Thyroid gland (tissue), 4 donors: Measurements from ENCODE around the gene LIN7B. TPM values are rescaled to one million over a fixed set of nuclear protein-coding genes. Genes with fewer than 3 reads are reported as not detected.
A peak's percentile ranks its signal among the peaks of the same experiment; 100 is the strongest.
"Not testable (repeated sequence)": the region's sequence is repeated elsewhere in the genome, so short reads cannot be mapped to it uniquely, and the experiment has no call there.

ENCODE experiments used
- DNase-seq, 2 donors: peaks; one replicate each; pipeline ENCODE4 v3.0.0-alpha.2; 2019
- H3K27ac ChIP-seq, 3 donors: fragments of 200-600 bp; sonication (generic); 1 replicate in 2 of 3; 2 replicates in 1 of 3; pipeline ENCODE4 v1.5.1; 2016 to 2019; ENCODE audit warnings: mild to moderate bottlenecking in 1 of 3, moderate library complexity in 1 of 3
- H3K27me3 ChIP-seq: fragments of 200-600 bp; sonication (generic); one replicate; pipeline ENCODE4 v1.5.1; 2019
- H3K36me3 ChIP-seq, 2 donors: fragments of 200-600 bp; sonication (generic); one replicate each; pipeline ENCODE4 v1.5.1; 2016 to 2019
- H3K4me1 ChIP-seq, 2 donors: fragments of 200-600 bp; sonication (generic); one replicate each; pipeline ENCODE4 v1.5.1; 2017 to 2019
- H3K4me3 ChIP-seq, 3 donors: fragments of 200-600 bp; sonication (generic); replicated peaks in 1 of 3; 1 replicate in 2 of 3; 2 replicates in 1 of 3; pipeline ENCODE4 v1.5.1; 2016; ENCODE audit warnings: mild to moderate bottlenecking in 1 of 3
- H3K9me3 ChIP-seq: fragments of 200-600 bp; sonication (generic); one replicate; pipeline ENCODE4 v1.5.1; 2017
- CTCF ChIP-seq, 6 experiments: fragments of 200-600 bp in 3 of 6; fragments of 450-650 bp in 3 of 6; sonication (generic) in 3 of 6; IDR thresholded peaks; one replicate each; pipeline ENCODE4 v1.5.1; 2016 to 2019; ENCODE audit warnings: antibody characterized with exemption in 6 of 6, mild to moderate bottlenecking in 2 of 6, inconsistent platforms in 1 of 6, moderate library complexity in 1 of 6
- POLR2A ChIP-seq, 2 donors: fragments of 450-650 bp; IDR thresholded peaks; one replicate each; pipeline ENCODE4 v1.6.1; 2017; ENCODE audit warnings: antibody characterized with exemption in 2 of 2, mild to moderate bottlenecking in 2 of 2, moderate library complexity in 1 of 2
- WGBS, 2 donors: methylation state at CpG; one replicate each; pipeline ENCODE4 v1.1.5; 2017; 5-methylcytosine and 5-hydroxymethylcytosine counted together
- intact Hi-C: fragments of 100-400 bp; cut with DNase I; formaldehyde crosslinking; loops from one replicate; pipeline ENCODE4 v1.15.1; 2023
- total RNA-seq, 4 donors: library from RNA; depleted of rRNA; stranded (reverse); fragments of >200 nt; gene quantifications; one replicate each; pipeline ENCODE4 v1.2.3, GENCODE V29; 2016

LIN7B gene
- total RNA-seq, 4 donors from 2014 or later: 10.5 to 17.7 (median 13.8) TPM

GRCh38 chr19:49136771-49137171, 22.6 kb downstream of the LIN7B start:
- Histone ChIP-seq H3K9me3 (no peaks in the 10 kb centered on the region), H3K27me3 (no peaks in the 10 kb centered on the region), H3K36me3 (no peaks in the 10 kb centered on the region), H3K27ac (no peak overlapping the region), H3K4me1 (peaks cover 7 to 15% of the 10 kb centered on the region in 2 donors), H3K4me3 (no peak overlapping the region)
- DNase-seq: no peak
- 74 to 77% methylated on average over 10 of the region's 10 CpGs for WGBS, 2 donors
- no peak for TF ChIP-seq POLR2A (IDR thresholded peaks at IDR 0.05)
- no peak for TF ChIP-seq CTCF (IDR thresholded peaks at IDR 0.05)
- intact Hi-C loops: no loop called here

GRCh38 chr19:49140951-49141350, 26.8 kb downstream of the LIN7B start:
- intact Hi-C loops: no loop called here

GRCh38 chr19:49141352-49141751, 27.2 kb downstream of the LIN7B start:
- TF ChIP-seq POLR2A (IDR thresholded peaks at IDR 0.05) (no peak), CTCF (IDR thresholded peaks at IDR 0.05) (no peak)
- Histone ChIP-seq H3K9me3 (no peaks in the 10 kb centered on the region), H3K27me3 (no peaks in the 10 kb centered on the region), H3K4me1 (peaks cover 5 to 22% of the 10 kb centered on the region in 2 donors), H3K4me3 (no peak overlapping the region), H3K27ac (no peak overlapping the region), H3K36me3 (no peaks in the 10 kb centered on the region)
- intact Hi-C loops: no loop called here
- no peak for DNase-seq
- WGBS, 2 donors: 78 to 85% methylated on average over 6 of the region's 6 CpGs

More at GRCh38 chr19:49140951-49141350, 26.8 kb downstream of the LIN7B start:
- Histone ChIP-seq H3K4me3 (no peak overlapping the region), H3K27ac (no peak overlapping the region), H3K36me3 (no peaks in the 10 kb centered on the region), H3K4me1 (peaks cover 1 to 18% of the 10 kb centered on the region in 2 donors), H3K27me3 (no peaks in the 10 kb centered on the region), H3K9me3 (no peaks in the 10 kb centered on the region)
- TF ChIP-seq CTCF (IDR thresholded peaks at IDR 0.05) (no peak), POLR2A (IDR thresholded peaks at IDR 0.05) (no peak)
- DNase-seq: no peak
- 77 to 92% methylated on average over 7 of the region's 7 CpGs for WGBS, 2 donors

GRCh38 chr19:49142866-49143335, 28.7 kb downstream of the LIN7B start:
- H3K4me1 ChIP-seq: peaks cover 6 to 26% of the 10 kb centered on the region in 2 donors
- peak overlapping the region in 1 of 3 donors; percentile 31 for H3K4me3 ChIP-seq
- intact Hi-C loops: no loop called here
- H3K9me3 ChIP-seq: no peaks in the 10 kb centered on the region
- H3K36me3 ChIP-seq: no peaks in the 10 kb centered on the region
- peak; percentile 92 to 93 for DNase-seq
- 4% methylated on average over 14 to 15 of the region's 21 CpGs for WGBS, 2 donors
- TF ChIP-seq CTCF (IDR thresholded peaks at IDR 0.05) (no peak), POLR2A (IDR thresholded peaks at IDR 0.05) (peak in 1 of 2 donors; percentile 26)
- H3K27me3 ChIP-seq: no peaks in the 10 kb centered on the region
- H3K27ac ChIP-seq: no peak overlapping the region

GRCh38 chr19:49145573-49146407, 31.6 kb downstream of the LIN7B start:
- Histone ChIP-seq H3K4me1 (peaks cover 19 to 35% of the 10 kb centered on the region in 2 donors), H3K4me3 (no peak overlapping the region), H3K27me3 (no peaks in the 10 kb centered on the region), H3K27ac (no peak overlapping the region), H3K9me3 (no peaks in the 10 kb centered on the region), H3K36me3 (no peaks in the 10 kb centered on the region)
- intact Hi-C loops: loop anchor here (5.0 kb wide), 1 partner anchor 48 kb away; no protein-coding TSS in a partner anchor
- 7 to 9% methylated on average over 21 to 26 of the region's 30 CpGs for WGBS, 2 donors
- TF ChIP-seq CTCF (IDR thresholded peaks at IDR 0.05) (peak; percentile 63 to 93 (median 75)), POLR2A (IDR thresholded peaks at IDR 0.05) (no peak)
- peak; percentile 76 to 77 for DNase-seq

GRCh38 chr19:49146408-49146770, 32.2 kb downstream of the LIN7B start:
- intact Hi-C loops: loop anchor here (5.0 kb wide), 1 partner anchor 49 kb away; no protein-coding TSS in a partner anchor
- not testable (repeated sequence) for H3K4me3 ChIP-seq, H3K27ac ChIP-seq, H3K9me3 ChIP-seq, H3K27me3 ChIP-seq, H3K36me3 ChIP-seq
- WGBS, 2 donors: 19 to 24% methylated on average over 6 to 7 of the region's 7 CpGs
- DNase-seq: peak; percentile 41 to 50
- H3K4me1 ChIP-seq: peaks cover 22 to 41% of the 10 kb centered on the region in 2 donors
